Calu3 (cell line): ENCODE results near the gene FAM124B. TPM values are rescaled to one million over a fixed set of nuclear protein-coding genes. Genes with fewer than 3 reads are reported as not detected.
"Not testable (repeated sequence)": the region's sequence is repeated elsewhere in the genome, so short reads cannot be mapped to it uniquely, and the experiment has no call there.

Source experiments
- BruUV-seq: library from RNA; stranded (reverse); fragments of 400-500 nt; replicated peaks from 2 replicates; lab custom pipeline; 2021; lab: Mats Ljungman, UMichigan
- CTCF ChIA-PET: fragments of 300-600 bp; sonication (Branson Sonifier 250); formaldehyde crosslinking; loops from one replicate; lab custom pipeline; 2022; ENCODE audit warnings: antibody characterized with exemption; lab: Charles Lee
- DNase-seq: peaks from one replicate; pipeline ENCODE4 v3.0.0; 2022
- H3K27ac Mint-ChIP-seq: one replicate; pipeline ENCODE4 v1.8.0; 2022; ENCODE audit warnings: mixed read lengths; ENCODE audit not compliant: unreplicated experiment
- H3K27me3 Mint-ChIP-seq: one replicate; pipeline ENCODE4 v1.8.0; 2022; ENCODE audit warnings: mixed read lengths; ENCODE audit not compliant: unreplicated experiment
- H3K36me3 Mint-ChIP-seq: one replicate; pipeline ENCODE4 v1.8.0; 2022; ENCODE audit warnings: mild to moderate bottlenecking, moderate library complexity, mixed read lengths; ENCODE audit not compliant: insufficient read depth, unreplicated experiment
- H3K4me1 Mint-ChIP-seq: one replicate; pipeline ENCODE4 v1.8.0; 2022; ENCODE audit warnings: mild to moderate bottlenecking, low read depth, mixed read lengths; ENCODE audit not compliant: unreplicated experiment
- H3K4me3 Mint-ChIP-seq: one replicate; pipeline ENCODE4 v1.8.0; 2022; ENCODE audit warnings: mild to moderate bottlenecking, low read depth, moderate library complexity, mixed read lengths; ENCODE audit not compliant: unreplicated experiment
- H3K9me3 Mint-ChIP-seq: one replicate; pipeline ENCODE4 v1.8.0; 2022; ENCODE audit warnings: low read depth, mixed read lengths; ENCODE audit not compliant: unreplicated experiment
- intact Hi-C: fragments of 100-400 bp; cut with micrococcal nuclease; formaldehyde crosslinking; loops from one replicate; pipeline ENCODE4 v1.10.0; 2022; ENCODE audit not compliant: unreplicated experiment
- total RNA-seq: library from RNA; stranded (reverse); gene quantifications from 2 replicates; pipeline ENCODE4 v1.2.3, GENCODE V29; 2022
- TF ChIP-seq, protein P1 (sequence below): fragments of 200-600 bp; IDR thresholded peaks from one replicate; pipeline ENCODE4 v1.8.0; 2022; ENCODE audit warnings: antibody characterized with exemption; ENCODE audit not compliant: unreplicated experiment

The FAM124B gene
- total RNA-seq, 1 experiment from 2014 or later: not detected

DNA sequence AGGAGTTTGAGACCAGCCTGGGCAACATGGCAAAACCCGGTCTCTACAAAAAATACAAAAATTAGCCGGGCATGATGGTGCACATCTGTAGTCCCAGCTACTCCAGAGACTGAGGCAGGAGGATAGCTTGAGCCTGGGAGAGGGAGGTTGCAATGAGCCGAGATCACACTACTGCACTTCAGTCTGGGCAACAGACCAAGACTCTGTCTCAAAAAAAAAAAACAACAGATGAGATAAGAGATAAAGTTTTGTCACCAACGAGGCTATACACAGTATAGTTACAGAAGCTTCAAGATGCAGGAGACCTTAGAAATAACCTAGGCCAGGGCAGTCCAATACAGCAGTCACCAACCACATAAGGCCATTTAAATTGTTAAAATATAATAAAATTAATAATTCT is 9.4 kb downstream of the FAM124B start:
- TF ChIP-seq, protein P1, sequence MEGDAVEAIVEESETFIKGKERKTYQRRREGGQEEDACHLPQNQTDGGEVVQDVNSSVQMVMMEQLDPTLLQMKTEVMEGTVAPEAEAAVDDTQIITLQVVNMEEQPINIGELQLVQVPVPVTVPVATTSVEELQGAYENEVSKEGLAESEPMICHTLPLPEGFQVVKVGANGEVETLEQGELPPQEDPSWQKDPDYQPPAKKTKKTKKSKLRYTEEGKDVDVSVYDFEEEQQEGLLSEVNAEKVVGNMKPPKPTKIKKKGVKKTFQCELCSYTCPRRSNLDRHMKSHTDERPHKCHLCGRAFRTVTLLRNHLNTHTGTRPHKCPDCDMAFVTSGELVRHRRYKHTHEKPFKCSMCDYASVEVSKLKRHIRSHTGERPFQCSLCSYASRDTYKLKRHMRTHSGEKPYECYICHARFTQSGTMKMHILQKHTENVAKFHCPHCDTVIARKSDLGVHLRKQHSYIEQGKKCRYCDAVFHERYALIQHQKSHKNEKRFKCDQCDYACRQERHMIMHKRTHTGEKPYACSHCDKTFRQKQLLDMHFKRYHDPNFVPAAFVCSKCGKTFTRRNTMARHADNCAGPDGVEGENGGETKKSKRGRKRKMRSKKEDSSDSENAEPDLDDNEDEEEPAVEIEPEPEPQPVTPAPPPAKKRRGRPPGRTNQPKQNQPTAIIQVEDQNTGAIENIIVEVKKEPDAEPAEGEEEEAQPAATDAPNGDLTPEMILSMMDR: no peak
- H3K4me1 Mint-ChIP-seq: no peaks in the 10 kb centered on the region
- H3K27ac Mint-ChIP-seq: no peak overlapping the region
- no peak for DNase-seq
- BruUV-seq: no TSS peak
- intact Hi-C loops: no loop called here
- no peak overlapping the region for H3K4me3 Mint-ChIP-seq
- peaks cover 36% of the 10 kb centered on the region for H3K27me3 Mint-ChIP-seq
- H3K9me3 Mint-ChIP-seq: no peaks in the 10 kb centered on the region
- CTCF ChIA-PET: no interaction called here
- H3K36me3 Mint-ChIP-seq: no peaks in the 10 kb centered on the region

DNA sequence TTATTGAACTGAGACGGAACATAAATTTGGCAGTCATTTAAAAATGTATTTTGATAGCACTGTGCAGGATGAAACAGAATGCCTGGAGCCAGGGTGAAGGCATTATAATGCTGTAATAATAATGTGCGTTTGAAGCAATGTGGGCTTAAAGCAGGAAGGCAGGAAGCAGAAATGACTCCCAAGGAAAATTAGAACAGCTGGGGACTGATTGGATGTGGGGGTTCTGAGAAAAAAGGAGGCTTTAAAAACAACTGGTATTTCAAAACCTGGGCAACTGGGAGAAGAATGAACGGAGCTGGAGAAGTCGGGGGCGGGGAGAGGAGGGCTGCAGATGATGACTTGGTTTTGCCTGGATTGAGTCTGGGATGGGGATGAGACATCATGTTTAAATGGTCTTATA is 12.6 kb downstream of the FAM124B start:
- CTCF ChIA-PET: no interaction called here
- peaks cover 10% of the 10 kb centered on the region for H3K27me3 Mint-ChIP-seq
- TF ChIP-seq, protein P1: no peak
- H3K36me3 Mint-ChIP-seq: no peaks in the 10 kb centered on the region
- no peak overlapping the region for H3K4me3 Mint-ChIP-seq
- intact Hi-C loops: no loop called here
- no peak for DNase-seq
- H3K27ac Mint-ChIP-seq: no peak overlapping the region
- BruUV-seq: no TSS peak
- H3K4me1 Mint-ChIP-seq: no peaks in the 10 kb centered on the region
- no peaks in the 10 kb centered on the region for H3K9me3 Mint-ChIP-seq

DNA sequence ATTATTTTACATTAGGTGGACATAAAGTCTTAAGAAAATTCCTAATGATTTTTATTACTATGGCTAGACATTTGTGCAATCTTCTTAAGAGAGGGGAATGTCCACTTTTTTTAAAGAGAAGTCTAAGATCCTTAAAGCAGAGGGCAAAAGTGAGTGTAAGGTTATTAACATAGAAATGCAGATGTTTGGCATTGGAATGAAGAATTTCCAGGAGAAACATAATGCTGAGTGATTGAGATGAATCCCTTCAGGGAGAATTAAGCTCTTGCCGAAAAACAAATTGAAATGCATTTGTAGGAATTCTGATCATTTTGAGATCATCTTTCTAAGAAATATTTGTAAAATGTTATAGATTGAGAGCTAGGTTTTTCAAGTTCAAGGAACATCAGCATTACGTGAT is 15.0 kb downstream of the FAM124B start:
- no peak for DNase-seq
- H3K27ac Mint-ChIP-seq: no peak overlapping the region
- no peaks in the 10 kb centered on the region for H3K36me3 Mint-ChIP-seq
- intact Hi-C loops: no loop called here
- BruUV-seq: no TSS peak
- TF ChIP-seq, protein P1: no peak
- H3K4me1 Mint-ChIP-seq: no peaks in the 10 kb centered on the region
- CTCF ChIA-PET: no interaction called here
- no peaks in the 10 kb centered on the region for H3K9me3 Mint-ChIP-seq
- H3K27me3 Mint-ChIP-seq: no peaks in the 10 kb centered on the region
- no peak overlapping the region for H3K4me3 Mint-ChIP-seq

DNA sequence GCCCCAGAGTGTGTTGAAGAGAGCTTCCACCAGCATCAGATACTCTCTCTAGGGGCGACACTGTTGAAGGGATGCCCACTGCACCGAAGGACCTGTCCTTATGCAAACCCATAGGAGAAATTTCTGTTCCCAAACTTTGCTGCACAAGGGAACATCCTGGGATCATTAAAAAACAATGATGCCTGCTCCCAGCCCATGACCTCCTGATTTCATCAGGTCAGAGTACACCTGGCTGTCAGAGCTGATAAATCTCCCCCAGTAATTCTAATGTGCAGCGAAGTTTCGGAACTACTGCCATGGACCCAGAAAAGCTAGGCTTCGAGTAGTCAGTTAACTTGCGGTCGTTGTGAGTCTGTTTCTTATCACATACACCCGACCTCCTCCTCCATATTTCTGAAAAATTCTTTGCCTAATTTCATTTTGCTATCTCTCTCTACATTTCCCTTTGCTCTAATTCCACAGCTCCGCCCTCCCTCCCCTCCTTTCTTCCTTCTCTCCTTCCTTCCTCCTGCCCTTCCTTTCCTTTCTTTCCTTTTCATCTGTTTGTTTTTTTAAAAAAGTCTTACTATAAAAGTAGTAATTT is 18.8 kb downstream of the FAM124B start:
- TF ChIP-seq, protein P1: no peak
- H3K27me3 Mint-ChIP-seq: no peaks in the 10 kb centered on the region
- H3K4me3 Mint-ChIP-seq: no peak overlapping the region
- CTCF ChIA-PET: no interaction called here
- DNase-seq: no peak
- H3K27ac Mint-ChIP-seq: no peak overlapping the region
- no peaks in the 10 kb centered on the region for H3K4me1 Mint-ChIP-seq
- intact Hi-C loops: no loop called here
- no TSS peak for BruUV-seq
- no peaks in the 10 kb centered on the region for H3K9me3 Mint-ChIP-seq
- no peaks in the 10 kb centered on the region for H3K36me3 Mint-ChIP-seq

DNA sequence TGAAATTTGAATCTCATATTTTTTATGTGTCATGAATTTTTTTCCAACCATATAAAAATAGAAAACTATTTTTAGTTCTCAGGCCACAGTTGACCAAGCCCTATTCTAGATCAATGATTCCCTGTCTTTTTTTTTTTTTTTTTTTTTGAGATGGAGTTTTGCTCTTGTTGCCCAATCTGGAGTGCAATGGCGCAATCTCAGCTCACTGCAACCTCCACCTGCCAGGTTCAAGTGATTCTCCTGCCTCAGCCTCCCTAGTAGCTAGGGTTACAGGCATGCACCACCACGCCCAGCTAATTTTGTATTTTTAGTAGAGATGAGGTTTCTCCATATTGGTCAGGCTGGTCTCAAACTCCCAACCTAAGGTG is 19.6 kb downstream of the FAM124B start:
- H3K4me1 Mint-ChIP-seq, H3K4me3 Mint-ChIP-seq, H3K36me3 Mint-ChIP-seq, DNase-seq, CTCF ChIA-PET, H3K27me3 Mint-ChIP-seq, H3K9me3 Mint-ChIP-seq, intact Hi-C loops, BruUV-seq, H3K27ac Mint-ChIP-seq: not testable (repeated sequence)
